ENCODE measurements around the gene DDX39B.

The DDX39B gene

GRCh38 chr6:31575335-31575901, 33.6 kb upstream of the DDX39B start, which contains the start of gene TNF:
TSS of gene TNF (plus strand) at chr6:31575565. CDS start at chr6:31575742, 177 bp downstream.
- no peak for DNase-seq

DNA sequence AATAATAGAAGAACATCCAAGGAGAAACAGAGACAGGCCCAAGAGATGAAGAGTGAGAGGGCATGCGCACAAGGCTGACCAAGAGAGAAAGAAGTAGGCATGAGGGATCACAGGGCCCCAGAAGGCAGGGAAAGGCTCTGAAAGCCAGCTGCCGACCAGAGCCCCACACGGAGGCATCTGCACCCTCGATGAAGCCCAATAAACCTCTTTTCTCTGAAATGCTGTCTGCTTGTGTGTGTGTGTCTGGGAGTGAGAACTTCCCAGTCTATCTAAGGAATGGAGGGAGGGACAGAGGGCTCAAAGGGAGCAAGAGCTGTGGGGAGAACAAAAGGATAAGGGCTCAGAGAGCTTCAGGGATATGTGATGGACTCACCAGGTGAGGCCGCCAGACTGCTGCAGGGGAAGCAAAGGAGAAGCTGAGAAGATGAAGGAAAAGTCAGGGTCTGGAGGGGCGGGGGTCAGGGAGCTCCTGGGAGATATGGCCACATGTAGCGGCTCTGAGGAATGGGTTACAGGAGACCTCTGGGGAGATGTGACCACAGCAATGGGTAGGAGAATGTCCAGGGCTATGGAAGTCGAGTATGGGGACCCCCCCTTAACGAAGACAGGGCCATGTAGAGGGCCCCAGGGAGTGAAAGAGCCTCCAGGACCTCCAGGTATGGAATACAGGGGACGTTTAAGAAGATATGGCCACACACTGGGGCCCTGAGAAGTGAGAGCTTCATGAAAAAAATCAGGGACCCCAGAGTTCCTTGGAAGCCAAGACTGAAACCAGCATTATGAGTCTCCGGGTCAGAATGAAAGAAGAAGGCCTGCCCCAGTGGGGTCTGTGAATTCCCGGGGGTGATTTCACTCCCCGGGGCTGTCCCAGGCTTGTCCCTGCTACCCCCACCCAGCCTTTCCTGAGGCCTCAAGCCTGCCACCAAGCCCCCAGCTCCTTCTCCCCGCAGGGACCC, 32.6 kb upstream of the DDX39B start:
- no peak for DNase-seq

- no peak for DNase-seq
Observed at GRCh38 chr6:31573239-31574105, 31.7 kb upstream of the DDX39B start.

GRCh38 chr6:31572041-31572911, 30.5 kb upstream of the DDX39B start, which contains the start of gene LTA:
TSS of gene LTA (plus strand) at chr6:31572289. CDS start at chr6:31572743, 454 bp downstream.
- DNase-seq = no peak

DNA sequence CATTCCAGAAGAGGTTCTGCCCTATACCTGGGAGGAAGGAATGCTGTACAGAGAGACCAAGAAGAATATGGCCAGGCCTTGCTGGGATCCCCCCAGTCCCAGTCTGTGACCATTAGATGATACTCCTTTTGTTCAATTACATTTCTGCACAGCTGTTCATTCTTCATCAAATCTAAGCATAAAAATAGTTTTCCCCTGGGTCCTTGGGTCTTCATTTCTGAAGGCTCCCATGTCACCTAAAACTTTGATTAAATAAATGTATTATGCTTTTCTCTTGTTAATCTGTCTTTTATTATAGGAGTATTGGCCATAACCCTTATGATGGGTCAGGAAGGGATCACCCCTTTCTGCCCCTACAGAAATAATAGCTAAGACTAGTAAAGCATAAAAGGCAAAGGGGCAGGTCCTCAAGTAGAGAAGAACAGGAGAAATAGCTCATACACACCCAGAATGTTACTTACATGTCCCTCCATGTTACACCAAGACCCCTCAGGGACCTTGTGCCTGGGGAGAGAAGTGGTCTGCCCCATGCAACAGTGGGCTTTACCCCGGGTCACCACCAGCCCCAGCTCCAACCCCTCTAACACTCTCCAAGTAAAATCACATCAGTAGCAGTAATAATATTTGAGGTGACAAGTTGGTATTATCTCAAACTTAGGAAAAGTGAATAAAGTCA, 28.2 kb upstream of the DDX39B start:
- DNase-seq = no peak

DNA sequence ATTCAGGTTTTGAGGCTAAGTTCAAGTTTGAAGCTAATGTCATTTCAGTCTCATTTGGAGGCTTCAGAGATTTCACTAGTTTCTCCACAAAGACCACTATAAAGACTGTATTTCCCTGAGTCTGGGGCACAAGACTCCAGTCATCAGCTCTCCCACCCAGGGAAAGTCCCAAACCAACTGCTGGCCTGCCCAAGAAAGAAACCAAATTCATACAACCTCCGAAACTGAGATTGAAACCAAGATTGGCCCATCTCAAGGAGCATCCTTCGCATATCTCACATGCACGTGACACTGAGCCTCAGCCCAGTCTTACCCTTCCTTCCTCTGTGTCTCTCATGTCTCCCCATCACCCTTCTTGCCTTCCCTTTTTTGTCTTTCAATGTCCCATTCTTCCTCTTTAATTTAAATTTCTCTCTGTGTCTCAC, 26.7 kb upstream of the DDX39B start:
- no peak for DNase-seq

- no peak for DNase-seq
Observed at GRCh38 chr6:31567531-31568370, 25.9 kb upstream of the DDX39B start.

GRCh38 chr6:31560697-31561058, 18.9 kb upstream of the DDX39B start:
- no peak for DNase-seq

DNA sequence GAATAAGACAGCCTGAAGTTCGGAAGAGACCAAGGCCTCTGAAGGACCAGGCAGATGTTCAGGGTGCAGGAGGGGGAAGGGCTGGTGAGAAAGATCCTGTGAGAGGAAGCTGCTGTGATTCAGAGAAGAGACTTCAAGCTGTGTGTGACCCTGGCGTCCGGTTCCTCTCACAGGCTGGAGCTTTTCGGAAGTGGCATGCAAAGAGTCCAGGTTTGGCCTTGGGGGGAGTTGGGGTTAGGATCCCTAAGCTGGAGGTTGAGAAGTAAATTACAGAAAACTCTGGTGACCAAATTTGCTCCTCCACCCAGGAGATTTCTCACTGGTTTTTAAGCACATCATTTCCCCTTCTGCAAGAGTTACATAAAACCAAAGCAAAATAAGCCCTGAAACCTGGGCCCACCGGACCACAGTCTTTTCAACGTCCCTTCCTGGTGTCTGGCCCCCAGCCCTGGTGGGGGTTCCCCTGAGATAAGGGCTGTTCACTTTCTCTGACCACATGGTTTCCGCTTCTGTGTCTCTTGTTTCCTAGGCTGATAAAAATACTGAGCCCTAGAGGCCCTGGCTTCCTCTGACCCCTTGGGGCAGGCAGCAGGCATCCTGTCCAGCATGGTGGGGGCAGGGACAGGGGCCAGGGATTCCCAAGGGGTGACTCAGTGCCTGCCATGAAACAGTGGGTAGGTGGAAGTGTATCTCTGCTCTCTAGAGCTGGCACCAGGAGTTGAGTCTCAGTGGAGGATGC, 18.3 kb upstream of the DDX39B start:
- peak; percentile 52 for DNase-seq

- no peak for DNase-seq
Observed at GRCh38 chr6:31559606-31559957, 17.8 kb upstream of the DDX39B start.

DNA sequence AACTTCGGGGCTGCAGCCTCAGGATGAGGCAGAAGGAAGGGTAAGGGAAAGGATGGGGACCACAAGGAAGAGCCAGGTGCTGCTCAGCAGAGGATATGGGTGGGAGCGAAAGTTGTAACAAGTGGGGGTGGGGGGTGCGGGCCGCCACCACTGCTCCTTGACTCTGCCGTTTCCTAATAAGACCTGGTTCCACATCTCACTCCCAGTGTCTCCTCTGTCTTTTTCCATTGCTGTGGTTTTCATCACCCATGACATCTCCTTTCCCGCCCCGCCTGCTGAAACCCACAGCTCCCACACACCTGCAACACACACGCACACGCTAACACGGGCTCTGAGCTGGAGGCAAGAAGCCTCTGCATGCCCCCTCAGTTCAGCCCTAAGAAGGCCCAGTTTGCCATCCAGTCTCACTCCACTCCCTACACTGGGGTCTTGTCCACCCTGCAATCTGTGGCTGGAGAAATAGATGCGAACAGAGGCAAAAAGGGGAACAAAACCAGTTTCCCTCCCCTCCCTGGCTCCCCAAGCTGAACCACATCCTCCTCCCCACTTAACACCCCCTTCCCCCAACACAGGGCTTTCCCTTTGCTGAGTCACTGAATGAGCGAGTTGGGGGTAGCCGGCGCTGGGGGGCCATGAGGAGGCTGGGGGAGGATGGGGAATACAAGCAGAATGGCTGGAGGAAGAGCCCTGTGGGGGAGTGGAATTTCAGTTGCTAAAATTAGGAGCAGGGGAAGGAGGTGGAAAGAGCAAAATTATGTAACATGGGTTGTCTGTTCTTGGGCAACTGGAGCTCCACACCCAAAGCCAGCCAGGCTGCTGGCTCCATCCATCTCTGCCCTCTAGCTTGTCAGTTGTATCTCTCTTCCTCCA, 17.1 kb upstream of the DDX39B start:
- peak; percentile 73 for DNase-seq

DNA sequence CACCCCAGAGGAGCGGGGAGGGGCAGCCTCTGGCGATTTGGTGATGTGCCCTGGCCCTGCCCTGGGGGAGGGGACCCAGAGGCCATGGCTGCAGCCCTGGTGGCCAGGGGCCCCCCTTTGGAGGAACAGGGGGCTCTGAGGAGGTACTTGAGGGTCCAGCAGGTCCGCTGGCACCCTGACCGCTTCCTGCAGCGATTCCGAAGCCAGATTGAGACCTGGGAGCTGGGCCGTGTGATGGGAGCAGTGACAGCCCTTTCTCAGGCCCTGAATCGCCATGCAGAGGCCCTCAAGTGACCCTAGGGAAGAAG, 16.5 kb upstream of the DDX39B start:
- no peak for DNase-seq

DNA sequence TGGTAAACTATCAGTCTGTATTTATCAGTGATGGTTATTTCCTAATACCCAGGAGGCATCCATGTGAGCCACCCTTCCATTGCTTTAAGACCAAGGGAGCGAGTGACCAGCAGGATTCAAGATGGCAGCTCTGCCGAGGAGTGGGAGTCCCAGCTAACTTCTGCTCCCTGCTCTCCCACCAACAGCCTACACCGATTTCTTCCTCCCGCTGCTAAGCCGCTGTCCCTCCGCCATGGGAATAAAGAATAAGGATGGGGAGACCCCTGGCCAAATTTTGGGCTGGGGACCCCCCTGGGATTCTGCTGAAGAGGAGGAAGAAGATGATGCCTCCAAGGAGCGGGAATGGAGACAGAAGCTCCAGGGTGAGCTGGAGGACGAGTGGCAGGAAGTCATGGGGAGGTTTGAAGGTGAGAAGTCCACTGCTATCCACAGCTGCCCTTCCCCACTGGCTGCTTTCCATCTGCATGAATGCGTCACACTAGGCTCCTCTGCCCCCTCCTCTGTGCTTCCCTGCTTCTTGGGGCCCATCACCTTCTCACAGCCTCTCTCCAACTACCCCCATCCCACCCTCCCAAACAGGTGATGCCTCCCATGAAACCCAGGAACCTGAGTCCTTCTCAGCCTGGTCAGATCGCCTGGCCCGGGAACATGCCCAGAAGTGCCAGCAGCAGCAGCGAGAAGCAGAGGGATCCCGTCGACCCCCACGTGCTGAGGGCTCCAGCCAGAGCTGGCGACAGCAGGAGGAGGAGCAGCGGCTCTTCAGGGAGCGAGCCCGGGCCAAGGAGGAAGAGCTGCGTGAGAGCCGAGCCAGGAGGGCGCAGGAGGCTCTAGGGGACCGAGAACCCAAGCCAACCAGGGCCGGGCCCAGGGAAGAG, 15.9 kb upstream of the DDX39B start:
- DNase-seq = no peak

- no peak for DNase-seq
Observed at GRCh38 chr6:31556307-31556706, 14.5 kb upstream of the DDX39B start.

DNA sequence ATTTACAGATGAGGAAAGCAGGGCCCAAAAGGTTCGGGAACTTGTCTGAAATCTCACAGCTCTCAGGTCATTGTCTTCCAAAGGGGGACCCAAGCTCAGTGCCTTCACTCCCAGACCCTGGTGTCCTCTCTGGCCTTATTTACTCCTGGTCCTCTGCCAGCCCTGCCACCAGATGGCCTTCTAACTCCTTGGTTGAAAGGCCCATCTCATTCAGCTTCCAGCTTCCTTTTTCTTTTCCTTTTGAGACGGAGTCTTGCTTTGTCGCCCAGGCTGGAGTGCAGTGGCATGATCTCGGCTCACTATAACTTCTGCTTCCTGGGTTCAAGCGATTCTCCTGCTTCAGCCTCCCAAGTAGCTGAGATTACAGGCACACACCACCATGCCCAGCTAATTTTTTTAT, 9.6 kb upstream of the DDX39B start:
- peak; percentile 46 for DNase-seq

DNA sequence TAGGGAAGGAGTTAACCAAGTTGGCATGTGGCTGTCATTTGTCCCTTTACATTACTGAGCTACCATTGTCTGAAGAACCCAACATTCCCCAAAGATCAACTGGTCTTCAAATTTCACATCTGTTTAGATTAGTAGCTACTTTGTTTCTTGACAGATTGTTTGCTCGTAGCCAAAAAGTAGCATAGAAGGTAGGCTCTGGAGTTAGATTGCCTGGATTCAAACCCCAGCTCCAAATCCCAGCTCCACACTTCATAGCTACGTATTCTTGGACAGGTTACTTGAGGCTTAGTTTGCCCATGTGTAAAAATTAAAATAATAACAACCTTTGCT, 6.7 kb upstream of the DDX39B start:
- no peak for DNase-seq

- DNase-seq = no peak
Observed at GRCh38 chr6:31547727-31548543, 6.1 kb upstream of the DDX39B start.

Data from KG1 (cell line).